NCI-H524 treated with DMSO at 0.1 percent for 48 hours (cell line): Measurements from ENCODE around the gene MMP28.
"Not testable (repeated sequence)": the region's sequence is repeated elsewhere in the genome, so short reads cannot be mapped to it uniquely, and the experiment has no call there.

Experiments used
- DNase-seq: peaks from one replicate; lab custom pipeline; 2025; lab: John Stamatoyannopoulos, UW

The MMP28 gene

DNA sequence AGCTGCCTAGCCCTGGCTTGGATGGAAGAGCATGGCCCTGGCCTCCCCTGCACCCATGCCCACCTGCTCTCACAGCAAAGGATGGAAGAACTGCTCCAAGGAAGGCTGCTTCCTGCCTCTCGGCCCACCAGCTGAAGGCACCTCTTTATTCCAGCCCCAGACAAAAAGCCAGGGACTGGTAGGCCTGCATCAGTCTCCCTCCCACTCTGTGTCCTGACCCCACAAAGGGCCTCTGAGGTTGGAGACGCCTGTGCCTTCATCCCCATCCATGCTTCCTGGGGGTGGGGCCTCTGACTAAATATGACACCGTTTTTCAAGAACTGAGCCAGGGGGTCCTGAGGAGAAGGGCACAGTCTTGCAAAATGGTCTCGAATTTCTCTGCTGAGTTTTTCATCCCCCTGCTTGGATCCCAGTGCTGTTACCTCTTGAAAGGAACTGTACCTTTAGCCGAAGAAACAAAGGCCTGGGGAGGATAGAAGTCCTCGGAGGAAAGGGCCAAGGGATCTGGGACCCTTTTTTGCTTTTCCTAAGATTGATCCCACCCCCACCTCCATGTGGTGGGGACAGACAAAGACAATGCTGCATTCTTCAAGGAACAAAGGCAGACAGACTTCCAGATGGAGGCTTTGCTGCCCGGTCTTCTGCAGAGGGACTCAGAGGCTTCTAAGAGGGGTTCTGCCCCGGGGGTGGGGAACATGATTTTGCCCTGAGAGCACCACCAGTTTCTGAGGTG lies 29.5 kb downstream of the MMP28 start:
- DNase-seq = no peak

DNA sequence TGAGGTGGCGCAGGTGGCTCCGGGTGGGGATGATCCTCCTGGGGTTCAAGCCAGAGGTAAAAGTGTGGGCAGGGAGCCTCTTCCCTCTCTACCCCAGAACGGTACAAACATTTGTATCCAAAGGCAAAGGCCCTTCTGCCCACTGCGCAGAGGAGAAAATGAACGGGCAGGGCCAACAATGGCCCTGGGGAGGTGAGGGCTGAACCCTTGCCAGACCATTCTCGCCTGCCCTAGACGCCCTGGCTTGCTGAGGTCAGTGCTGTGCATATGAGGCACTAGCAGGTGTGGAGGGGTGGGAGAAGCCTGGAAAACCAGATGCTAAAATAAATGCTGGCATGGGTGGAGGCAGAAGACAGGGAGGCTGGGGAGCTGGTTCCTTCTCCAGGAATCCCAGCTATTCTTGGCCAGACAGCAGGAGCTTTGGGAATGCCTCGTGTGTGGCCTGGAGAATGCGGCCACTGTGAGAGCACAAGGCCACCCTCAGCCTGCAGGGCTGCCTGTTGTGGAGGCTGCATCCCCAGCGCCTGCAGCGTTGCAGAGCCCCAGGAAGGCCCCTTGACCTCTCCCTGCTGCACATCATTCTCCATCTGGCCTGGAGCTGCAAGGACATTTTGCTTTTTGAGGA lies 30.2 kb downstream of the MMP28 start:
- DNase-seq = no peak

DNA sequence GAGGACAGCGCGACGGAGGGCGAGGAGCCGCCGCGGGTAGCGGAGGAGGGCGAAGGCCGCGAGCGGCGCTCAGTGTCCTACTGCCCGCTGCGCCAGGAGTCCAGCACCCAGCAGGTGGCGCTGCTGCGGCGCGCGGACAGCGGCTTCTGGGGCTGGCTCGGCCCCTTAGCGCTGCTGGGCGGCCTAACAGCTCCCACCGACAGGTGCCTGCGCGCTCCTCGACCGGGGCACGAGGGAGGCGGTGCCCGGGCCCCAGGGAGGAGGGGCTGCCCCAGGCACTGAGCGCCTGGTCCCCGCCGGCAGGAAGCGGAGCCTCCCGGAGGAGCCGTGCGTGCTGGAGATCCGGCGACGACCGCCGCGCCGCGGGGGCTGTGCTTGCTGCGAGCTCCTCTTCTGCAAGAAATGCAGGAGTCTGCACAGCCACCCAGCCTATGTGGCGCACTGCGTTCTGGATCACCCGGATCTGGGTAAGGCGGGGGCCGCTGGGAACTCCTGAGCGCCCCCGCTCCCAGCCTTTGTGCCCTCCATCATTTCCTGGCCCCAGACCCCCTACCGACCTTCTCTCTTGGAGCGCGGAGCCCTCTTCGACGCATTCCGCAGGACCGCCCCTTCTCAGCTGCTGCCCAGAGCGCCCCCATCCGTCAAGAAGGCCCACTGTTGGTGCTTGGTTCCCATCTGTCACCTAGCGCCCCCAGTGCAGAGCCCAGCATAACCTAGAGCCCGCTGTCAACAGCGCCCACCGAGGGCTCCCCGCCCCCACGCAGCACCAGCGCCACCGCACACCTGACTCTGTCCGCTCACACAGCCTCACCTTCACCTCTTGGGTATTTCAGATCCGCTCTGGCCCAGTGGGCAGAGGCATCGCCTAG lies 31.1 kb downstream of the MMP28 start:
- peak; percentile 33 for DNase-seq

- no peak for DNase-seq
Observed at GRCh38 chr17:35763767-35764122, 31.7 kb downstream of the MMP28 start.

GRCh38 chr17:35761601-35762000 lies 33.8 kb downstream of the MMP28 start:
- DNase-seq = no peak

GRCh38 chr17:35760587-35760986 lies 34.9 kb downstream of the MMP28 start, which contains the start of gene C17orf50:
C17orf50 (plus strand) TSS chr17:35760887; CDS start chr17:35760942, 55 bp downstream.
- DNase-seq = no peak

DNA sequence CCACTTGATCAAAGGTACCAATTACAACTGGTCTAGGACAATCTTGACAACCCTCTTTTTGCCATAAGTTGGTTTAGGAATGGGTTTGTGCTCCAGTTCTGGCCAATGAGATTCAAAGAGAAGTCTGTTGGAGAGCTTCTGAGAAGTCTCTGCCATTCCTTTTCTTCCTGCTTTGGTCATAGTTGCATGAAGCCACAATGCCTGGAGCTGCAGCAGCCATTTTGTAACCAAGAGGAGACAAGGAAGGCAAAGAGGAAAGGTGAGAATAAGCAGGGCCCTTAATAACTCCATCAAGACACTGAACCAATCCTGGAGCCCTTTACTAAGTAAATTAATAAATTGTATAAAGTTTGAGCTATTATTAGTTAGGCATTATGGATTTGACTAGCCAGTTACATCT lies 38.2 kb downstream of the MMP28 start:
- DNase-seq = no peak

DNA sequence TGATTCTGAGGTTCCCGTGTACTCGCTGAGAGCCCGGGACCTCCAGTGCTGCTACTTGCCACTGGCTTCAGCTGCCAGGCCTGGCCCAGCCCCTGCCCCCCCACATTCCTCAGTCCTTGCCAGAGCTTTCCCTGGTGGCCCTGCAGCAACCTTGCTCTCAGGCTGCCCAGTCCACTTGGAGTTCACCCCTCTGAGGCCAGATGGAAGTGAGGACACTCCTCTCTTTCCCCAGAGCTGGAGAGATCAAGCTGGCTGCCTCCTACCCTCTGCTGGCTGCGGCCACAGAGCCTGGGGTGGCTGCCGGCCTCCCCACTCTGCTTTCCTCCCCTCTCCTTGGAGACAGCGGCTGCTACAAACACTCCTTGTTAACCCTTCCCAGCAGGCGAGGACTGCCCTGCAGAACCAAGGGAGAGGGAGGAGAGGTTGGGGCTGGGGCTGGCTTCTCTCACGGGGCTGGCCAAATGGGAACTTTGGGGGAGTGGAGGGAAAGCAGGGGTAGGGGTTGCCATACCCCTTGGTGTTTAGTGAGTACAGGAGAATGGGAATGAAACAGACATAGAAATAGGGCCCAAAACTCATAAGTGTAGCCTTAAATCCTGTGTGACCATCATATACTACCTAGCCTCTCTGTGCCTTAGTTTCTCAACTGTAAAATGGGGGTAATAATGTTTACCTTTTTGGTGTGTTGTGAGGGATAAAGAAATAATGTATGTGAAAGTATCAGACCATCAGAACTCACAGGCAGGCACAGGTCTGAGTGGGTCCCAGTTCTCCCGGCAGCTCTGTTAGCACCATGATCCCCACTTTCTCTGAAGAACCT lies 42.3 kb downstream of the MMP28 start, which contains the start of gene GAS2L2:
Gene GAS2L2 (minus strand): TSS at position 295 of the 820 bp plus-strand sequence. CDS start 389 bp downstream, outside the sequence.
- DNase-seq = no peak

DNA sequence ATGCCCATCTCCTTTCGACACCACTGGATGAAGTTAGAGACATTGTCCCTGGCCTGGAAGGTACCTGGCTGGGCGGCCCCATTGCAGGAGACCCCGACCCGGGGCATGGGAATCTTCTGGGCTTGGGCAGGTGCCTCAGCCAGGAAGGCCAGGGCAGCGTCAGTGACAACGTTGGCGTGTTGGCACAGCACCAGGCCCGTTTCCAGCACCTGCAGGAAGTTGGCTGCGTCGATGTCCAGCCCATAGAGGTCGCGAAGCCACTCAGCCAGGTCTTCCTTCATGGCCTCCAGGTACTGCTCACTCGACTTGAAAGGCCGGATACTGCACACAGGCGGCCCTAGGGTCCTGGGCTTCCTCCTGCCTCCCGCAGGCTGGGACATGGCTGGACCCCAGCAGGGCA lies 43.0 kb downstream of the MMP28 start:
- no peak for DNase-seq

- DNase-seq = not testable (repeated sequence)
Observed at GRCh38 chr17:35751541-35751940, 43.9 kb downstream of the MMP28 start.

DNA sequence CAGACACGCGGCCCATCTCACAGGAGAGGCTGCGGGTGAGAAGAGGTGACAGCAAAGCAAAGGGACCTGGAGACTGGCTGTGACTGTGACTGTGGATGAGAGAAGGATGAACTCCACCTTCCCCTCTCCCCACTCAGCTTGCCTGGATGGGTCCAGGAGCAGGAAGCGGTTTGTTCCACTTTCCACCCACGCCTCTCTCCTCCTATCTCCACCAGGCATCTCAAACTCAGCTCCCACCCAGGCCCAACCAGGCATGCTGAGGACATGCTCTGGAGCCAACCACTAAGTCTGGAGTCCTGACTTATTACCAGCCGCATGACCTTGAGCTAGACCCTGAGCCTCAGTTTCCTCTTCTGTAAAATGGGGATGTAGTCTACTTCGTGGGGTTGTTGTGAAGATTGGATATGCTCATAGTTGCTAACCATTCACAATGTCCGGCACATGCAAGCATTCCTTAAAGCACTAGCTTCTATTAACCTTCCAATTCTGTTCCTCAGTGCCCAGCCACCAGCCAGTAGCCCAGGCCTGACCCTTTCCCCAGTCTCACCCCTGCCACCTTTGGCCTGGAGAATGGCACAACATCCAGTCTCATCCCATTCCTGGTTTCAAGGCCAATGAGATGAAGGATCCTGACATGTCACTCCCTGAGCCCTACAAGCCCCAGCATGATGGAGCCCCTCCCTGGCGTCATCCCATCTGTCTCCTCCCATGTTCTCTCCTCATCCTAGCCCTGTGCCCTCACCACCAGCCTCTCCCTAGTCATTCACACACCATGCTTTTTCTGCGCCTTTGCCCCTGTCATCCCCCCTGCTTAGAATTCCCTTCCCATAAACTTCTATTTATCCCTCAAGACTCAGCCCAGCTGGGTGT lies 44.7 kb downstream of the MMP28 start:
- DNase-seq = no peak

DNA sequence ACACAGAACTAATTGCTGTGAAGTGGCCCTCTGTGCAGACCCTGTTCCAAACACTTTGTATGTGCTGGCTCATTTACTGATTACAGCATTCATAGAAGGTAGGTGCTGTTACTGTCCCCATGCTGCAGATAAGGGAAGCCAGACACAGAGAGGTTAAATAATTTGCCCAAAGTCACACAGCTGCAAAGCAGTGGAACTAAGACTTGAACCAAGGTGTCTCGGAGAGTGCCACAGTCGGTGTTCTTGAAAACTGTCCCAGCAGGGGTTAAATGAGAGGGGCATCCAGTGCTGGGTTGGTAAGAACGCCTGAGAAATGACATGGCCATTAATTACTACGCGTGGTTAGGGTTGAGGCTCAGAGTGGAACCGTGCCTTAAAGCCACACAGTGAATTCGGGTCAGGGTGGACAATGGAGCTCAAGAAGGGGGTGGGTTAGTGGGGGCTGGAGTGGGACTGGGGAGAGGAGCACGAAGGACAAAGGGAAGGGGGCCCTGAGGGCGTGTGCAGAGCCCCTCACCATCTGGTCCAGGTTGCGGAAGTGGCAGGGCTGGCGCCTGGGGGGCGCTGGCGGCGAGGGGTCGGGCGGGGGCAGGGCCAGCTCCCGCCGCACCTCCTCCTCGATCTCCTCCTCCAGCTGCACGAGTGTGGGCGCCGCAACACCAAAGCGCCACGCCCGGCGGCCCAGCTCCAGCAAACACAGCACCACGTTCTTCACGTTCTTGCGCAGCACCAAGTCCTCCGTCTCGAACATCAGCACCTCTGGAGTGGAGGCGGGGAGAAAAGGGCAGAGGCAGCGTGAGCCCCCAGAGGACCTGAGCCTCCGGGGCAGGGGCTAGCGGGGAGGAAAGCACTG lies 45.7 kb downstream of the MMP28 start:
- DNase-seq = no peak

DNA sequence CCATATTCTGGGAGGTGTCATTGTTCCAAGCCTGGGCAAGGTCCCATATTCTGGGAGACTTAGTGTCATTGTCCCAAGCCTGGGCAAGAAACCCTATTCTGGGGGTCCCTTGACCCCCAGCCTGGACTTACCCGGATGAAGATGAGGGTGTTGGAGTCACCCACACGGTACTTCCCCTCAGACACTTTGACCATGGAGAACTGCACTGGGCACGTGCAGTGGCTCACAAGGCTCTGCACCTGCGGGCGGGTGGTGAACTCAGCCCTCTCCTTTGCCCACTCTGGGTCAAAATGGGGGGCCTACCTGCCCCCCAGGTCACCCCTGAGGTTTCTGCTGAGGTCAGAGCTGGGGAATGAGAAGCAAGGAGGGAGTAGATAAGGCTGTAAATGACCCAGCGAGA lies 46.5 kb downstream of the MMP28 start:
- DNase-seq = no peak

GRCh38 chr17:35748341-35748841 lies 47.0 kb downstream of the MMP28 start:
- DNase-seq = no peak

GRCh38 chr17:35747540-35748017 lies 47.9 kb downstream of the MMP28 start:
- no peak for DNase-seq

DNA sequence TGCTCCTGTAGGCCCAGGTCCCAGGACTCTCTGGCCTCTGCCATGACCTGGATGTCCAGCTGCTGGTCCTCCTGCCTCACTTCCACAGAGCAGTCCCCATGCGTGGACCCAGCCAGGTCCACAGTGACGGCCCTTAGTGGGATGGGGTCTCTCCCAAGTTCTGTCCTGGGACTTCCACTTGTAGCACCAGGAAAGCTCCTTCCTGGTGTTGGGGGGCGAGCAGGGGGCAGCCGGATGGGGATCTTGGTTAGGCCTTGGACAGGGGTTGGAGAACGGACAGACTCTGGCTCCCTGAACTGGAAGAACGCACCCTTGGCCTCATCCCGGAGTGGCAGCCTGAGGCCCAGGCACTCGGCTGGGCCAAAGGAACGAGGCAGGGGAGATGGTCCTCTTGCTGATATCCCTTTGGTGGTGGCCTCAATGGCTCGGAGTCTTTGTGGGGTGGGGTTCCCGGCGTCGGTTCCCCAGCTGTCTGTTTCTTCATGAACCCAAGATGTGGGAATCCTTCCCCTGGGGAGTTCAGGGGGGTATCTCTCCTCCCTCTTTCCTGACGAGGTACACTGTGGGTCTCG lies 49.6 kb downstream of the MMP28 start:
- no peak for DNase-seq

DNA sequence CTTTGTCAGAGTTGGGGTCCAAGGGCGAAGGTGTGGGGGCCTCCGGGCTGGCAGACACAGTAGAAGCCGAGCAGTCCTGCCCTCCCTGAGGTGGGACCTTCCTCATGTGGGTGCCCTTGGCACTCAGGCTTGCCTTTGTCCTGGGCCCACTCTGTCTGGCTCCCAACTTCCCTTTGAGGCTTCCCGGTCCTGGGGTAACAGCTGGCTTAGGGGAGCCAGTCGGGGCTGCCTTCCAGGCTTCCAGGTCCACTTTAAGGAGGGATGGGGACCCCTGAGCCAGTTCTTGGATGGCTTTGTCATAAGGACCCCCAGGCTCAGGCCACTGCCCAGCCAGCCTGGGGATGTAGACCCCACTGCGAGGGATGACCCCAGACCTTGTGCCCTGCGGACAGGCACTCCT lies 50.2 kb downstream of the MMP28 start:
- DNase-seq = no peak

DNA sequence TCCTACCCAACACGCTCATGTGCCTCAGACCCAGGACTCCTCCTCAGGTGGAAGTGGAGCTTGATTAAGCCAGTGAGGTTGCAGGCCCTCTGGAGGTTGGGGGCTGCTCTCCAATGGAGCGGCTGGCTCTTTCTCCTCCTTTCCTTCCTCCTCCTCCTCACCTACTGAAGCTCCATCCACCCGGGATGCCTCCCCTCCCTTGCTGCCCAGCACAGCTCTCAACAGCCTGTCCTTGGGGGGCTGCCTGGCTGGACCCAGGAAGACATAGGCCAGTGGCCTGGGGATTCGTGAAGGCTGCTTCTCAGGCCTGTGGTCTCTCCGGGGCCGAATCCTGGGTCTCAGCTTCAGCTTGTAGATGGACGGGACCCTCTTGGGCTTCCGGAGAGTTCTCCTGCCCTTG lies 50.6 kb downstream of the MMP28 start:
- DNase-seq = no peak
